T47D (cell line): Measurements from ENCODE around the gene C10orf90.
A peak's percentile ranks its signal among the peaks of the same experiment; 100 is the strongest.

Experiments
- DNase-seq, 2 experiments: peaks; one replicate each; pipeline versions ENCODE4 v3.0.0 to v3.0.0-alpha.2; 2011 to 2012; ENCODE audit warnings: low read depth in 1 of 2, low spot score in 1 of 2
- JUND ChIP-seq: IDR thresholded peaks from 2 replicates; pipeline ENCODE4 v1.6.1; 2012; ENCODE audit warnings: low read depth
- in situ Hi-C: cut with HindIII; loops from 2 replicates; pipeline ENCODE4 v1.10.0; 2016; ENCODE audit warnings: low sequenced_read_pairs, low pct_unique_long_range_greater_than_20kb

C10orf90 gene

GRCh38 chr10:126611303-126611702, 59.2 kb downstream of the C10orf90 start:
- no peak for TF ChIP-seq JUND
- in situ Hi-C loops: no loop called here
- DNase-seq: no peak

GRCh38 chr10:126609566-126609965, 60.9 kb downstream of the C10orf90 start:
- in situ Hi-C loops: no loop called here
- TF ChIP-seq JUND: no peak
- DNase-seq: no peak

- in situ Hi-C loops: no loop called here
- TF ChIP-seq JUND: no peak
- DNase-seq: no peak
These were observed 70.4 kb downstream of the C10orf90 start for GRCh38 chr10:126599949-126600682.

GRCh38 chr10:126598009-126598408, 72.5 kb downstream of the C10orf90 start:
- in situ Hi-C loops: no loop called here
- DNase-seq: peak in 1 of 2 experiments; percentile 52
- TF ChIP-seq JUND: no peak

GRCh38 chr10:126597211-126597610, 73.3 kb downstream of the C10orf90 start:
- TF ChIP-seq JUND: no peak
- in situ Hi-C loops: no loop called here
- no peak for DNase-seq

GRCh38 chr10:126596472-126597016, 73.9 kb downstream of the C10orf90 start:
- no peak for DNase-seq
- no peak for TF ChIP-seq JUND
- in situ Hi-C loops: no loop called here

GRCh38 chr10:126595160-126595559, 75.3 kb downstream of the C10orf90 start:
- DNase-seq: no peak
- in situ Hi-C loops: no loop called here
- no peak for TF ChIP-seq JUND

GRCh38 chr10:126593968-126594701, 76.4 kb downstream of the C10orf90 start:
- TF ChIP-seq JUND: no peak
- in situ Hi-C loops: no loop called here
- DNase-seq: no peak

- DNase-seq: no peak
- in situ Hi-C loops: no loop called here
- TF ChIP-seq JUND: no peak
These were observed 77.6 kb downstream of the C10orf90 start for GRCh38 chr10:126592901-126593300.

- TF ChIP-seq JUND: no peak
- no peak for DNase-seq
- in situ Hi-C loops: no loop called here
These were observed 82.5 kb downstream of the C10orf90 start for GRCh38 chr10:126588024-126588423.

- in situ Hi-C loops: no loop called here
- TF ChIP-seq JUND: no peak
- DNase-seq: no peak
These were observed 83.6 kb downstream of the C10orf90 start for GRCh38 chr10:126586878-126587277.

- DNase-seq: no peak
- in situ Hi-C loops: no loop called here
- TF ChIP-seq JUND: no peak
These were observed 84.4 kb downstream of the C10orf90 start for GRCh38 chr10:126586128-126586527.

GRCh38 chr10:126585249-126586017, 85.1 kb downstream of the C10orf90 start:
- no peak for DNase-seq
- in situ Hi-C loops: no loop called here
- TF ChIP-seq JUND: no peak
